Measurements from ENCODE around the gene TPPP2.
"Not testable (repeated sequence)": the region's sequence is repeated elsewhere in the genome, so short reads cannot be mapped to it uniquely, and the experiment has no call there.

The TPPP2 gene

GRCh38 chr14:21037156-21037555 is 7.1 kb downstream of the TPPP2 start:
- in situ Hi-C loops (cut with HindIII; ENCODE audit: low sequenced_read_pairs), result no loop called here

- in situ Hi-C loops (cut with HindIII; ENCODE audit: low sequenced_read_pairs), result no loop called here
Measured at GRCh38 chr14:21038441-21039422, 8.7 kb downstream of the TPPP2 start.

GRCh38 chr14:21039585-21040369 is 9.8 kb downstream of the TPPP2 start:
- in situ Hi-C loops (cut with HindIII; ENCODE audit: low sequenced_read_pairs), result no loop called here

GRCh38 chr14:21040370-21040925 is 10.4 kb downstream of the TPPP2 start:
- in situ Hi-C loops (cut with HindIII; ENCODE audit: low sequenced_read_pairs), result no loop called here

GRCh38 chr14:21040941-21041340 is 10.9 kb downstream of the TPPP2 start:
- in situ Hi-C loops (cut with HindIII; ENCODE audit: low sequenced_read_pairs), result not testable (repeated sequence)

- in situ Hi-C loops (cut with HindIII; ENCODE audit: low sequenced_read_pairs), result no loop called here
Measured at GRCh38 chr14:21041676-21042433, 11.8 kb downstream of the TPPP2 start, which contains the start of gene RNASE7. RNASE7 (plus strand) TSS chr14:21042362; CDS start chr14:21042993, 631 bp downstream.

GRCh38 chr14:21042918-21043317 is 12.9 kb downstream of the TPPP2 start:
- in situ Hi-C loops (cut with HindIII; ENCODE audit: low sequenced_read_pairs), result no loop called here

- in situ Hi-C loops (cut with HindIII; ENCODE audit: low sequenced_read_pairs), result no loop called here
Measured at GRCh38 chr14:21043387-21043973, 13.5 kb downstream of the TPPP2 start.

- in situ Hi-C loops (cut with HindIII; ENCODE audit: low sequenced_read_pairs), result no loop called here
Measured at GRCh38 chr14:21043974-21044618, 14.1 kb downstream of the TPPP2 start.

GRCh38 chr14:21047378-21047781 is 17.4 kb downstream of the TPPP2 start:
- in situ Hi-C loops (cut with HindIII; ENCODE audit: low sequenced_read_pairs), result no loop called here

GRCh38 chr14:21048638-21049037 is 18.6 kb downstream of the TPPP2 start:
- in situ Hi-C loops (cut with HindIII; ENCODE audit: low sequenced_read_pairs), result no loop called here

- in situ Hi-C loops (cut with HindIII; ENCODE audit: low sequenced_read_pairs), result no loop called here
Measured at GRCh38 chr14:21049271-21049673, 19.3 kb downstream of the TPPP2 start.

GRCh38 chr14:21050597-21050996 is 20.6 kb downstream of the TPPP2 start:
- in situ Hi-C loops (cut with HindIII; ENCODE audit: low sequenced_read_pairs), result no loop called here

GRCh38 chr14:21053184-21054122 is 23.4 kb downstream of the TPPP2 start:
- in situ Hi-C loops (cut with HindIII; ENCODE audit: low sequenced_read_pairs), result no loop called here

- in situ Hi-C loops (cut with HindIII; ENCODE audit: low sequenced_read_pairs), result no loop called here
Measured at GRCh38 chr14:21054123-21054767, 24.2 kb downstream of the TPPP2 start.

- in situ Hi-C loops (cut with HindIII; ENCODE audit: low sequenced_read_pairs), result no loop called here
Measured at GRCh38 chr14:21054768-21055145, 24.7 kb downstream of the TPPP2 start.

GRCh38 chr14:21055432-21056117 is 25.6 kb downstream of the TPPP2 start:
- in situ Hi-C loops (cut with HindIII; ENCODE audit: low sequenced_read_pairs), result no loop called here
